Peyer's patch (tissue), 4 donors: ENCODE measurements around the gene WDR89. TPM values are rescaled to one million over a fixed set of nuclear protein-coding genes. Genes with fewer than 3 reads are reported as not detected.
"Not testable (repeated sequence)": the region's sequence is repeated elsewhere in the genome, so short reads cannot be mapped to it uniquely, and the experiment has no call there.

ENCODE experiments used
- DNase-seq, 3 donors: peaks; one replicate each; pipeline ENCODE4 v3.0.0-alpha.2; 2017 to 2019
- H3K27ac ChIP-seq, 4 donors: fragments of 200-600 bp; sonication (generic); one replicate each; pipeline ENCODE4 v1.5.1; 2016 to 2019
- H3K27me3 ChIP-seq, 2 donors: fragments of 200-600 bp; sonication (generic); one replicate each; pipeline ENCODE4 v1.5.1; 2019
- H3K36me3 ChIP-seq, 3 donors: fragments of 200-600 bp; sonication (generic); one replicate each; pipeline ENCODE4 v1.5.1; 2016 to 2019
- H3K4me1 ChIP-seq, 4 donors: fragments of 200-600 bp; sonication (generic); one replicate each; pipeline ENCODE4 v1.5.1; 2016 to 2019
- H3K4me3 ChIP-seq, 4 donors: fragments of 200-600 bp; sonication (generic); 1 replicate in 3 of 4; 2 replicates in 1 of 4; pipeline ENCODE4 v1.5.1; 2016 to 2019; ENCODE audit warnings: mild to moderate bottlenecking in 1 of 4
- H3K9me3 ChIP-seq, 4 donors: fragments of 200-600 bp; sonication (generic); one replicate each; pipeline ENCODE4 v1.5.1; 2016 to 2019; ENCODE audit warnings: mild to moderate bottlenecking in 1 of 4
- CTCF ChIP-seq, 6 experiments: fragments of 450-650 bp in 4 of 6; fragments of 200-600 bp in 2 of 6; sonication (generic) in 1 of 6; IDR thresholded peaks; one replicate each; pipeline ENCODE4 v1.5.1; 2017 to 2019; ENCODE audit warnings: antibody characterized with exemption in 6 of 6, mild to moderate bottlenecking in 3 of 6, moderate library complexity in 1 of 6
- POLR2A ChIP-seq, 2 donors: fragments of 450-650 bp; IDR thresholded peaks; one replicate each; pipeline ENCODE4 v1.5.1; 2017; ENCODE audit warnings: antibody characterized with exemption in 2 of 2, mild to moderate bottlenecking in 2 of 2, moderate library complexity in 2 of 2
- total RNA-seq, 4 donors: library from RNA; depleted of rRNA; stranded (reverse); fragments of >200 nt; gene quantifications; one replicate each; pipeline ENCODE4 v1.1.0, GENCODE V29; 2016

The WDR89 gene
- total RNA-seq, 4 donors from 2014 or later: 3.2 to 7.4 (median 5.6) TPM

- Histone ChIP-seq H3K4me1 (peaks cover 0 to 14% (median 2%) of the 10 kb centered on the region in 4 donors), H3K4me3 (peak overlapping the region; percentile 54 to 81 (median 68)), H3K9me3 (no peaks in the 10 kb centered on the region), H3K27me3 (no peaks in the 10 kb centered on the region), H3K27ac (peak overlapping the region; percentile 90 to 97 (median 96)), H3K36me3 (no peaks in the 10 kb centered on the region)
- DNase-seq: peak; percentile 66 to 93 (median 78)
- TF ChIP-seq POLR2A (IDR thresholded peaks at IDR 0.05): no peak
- TF ChIP-seq CTCF (IDR thresholded peaks at IDR 0.05): peak in 1 of 6 experiments; percentile 14
These were observed 549 bp upstream of the WDR89 start for GRCh38 chr14:63642229-63642611.

- TF ChIP-seq POLR2A (IDR thresholded peaks at IDR 0.05) (no peak), CTCF (IDR thresholded peaks at IDR 0.05) (no peak)
- H3K27me3 ChIP-seq: no peaks in the 10 kb centered on the region
- no peak overlapping the region for H3K4me3 ChIP-seq
- no peaks in the 10 kb centered on the region for H3K36me3 ChIP-seq
- no peak overlapping the region for H3K27ac ChIP-seq
- no peak for DNase-seq
- peaks cover 0 to 14% (median 2%) of the 10 kb centered on the region in 4 donors for H3K4me1 ChIP-seq
- no peaks in the 10 kb centered on the region for H3K9me3 ChIP-seq
These were observed 3.2 kb downstream of the WDR89 start for GRCh38 chr14:63638493-63638892.

GRCh38 chr14:63636094-63636635 lies 5.5 kb downstream of the WDR89 start:
- DNase-seq, H3K4me3 ChIP-seq, H3K36me3 ChIP-seq, H3K9me3 ChIP-seq, H3K27ac ChIP-seq, H3K4me1 ChIP-seq, H3K27me3 ChIP-seq: not testable (repeated sequence)

GRCh38 chr14:63633801-63634200 lies 7.9 kb downstream of the WDR89 start:
- Histone ChIP-seq H3K9me3 (no peaks in the 10 kb centered on the region), H3K4me1 (no peaks in the 10 kb centered on the region), H3K27me3 (no peaks in the 10 kb centered on the region), H3K36me3 (no peaks in the 10 kb centered on the region), H3K27ac (no peak overlapping the region), H3K4me3 (no peak overlapping the region)
- DNase-seq: no peak
- TF ChIP-seq CTCF (IDR thresholded peaks at IDR 0.05) (no peak), POLR2A (IDR thresholded peaks at IDR 0.05) (no peak)

DNA sequence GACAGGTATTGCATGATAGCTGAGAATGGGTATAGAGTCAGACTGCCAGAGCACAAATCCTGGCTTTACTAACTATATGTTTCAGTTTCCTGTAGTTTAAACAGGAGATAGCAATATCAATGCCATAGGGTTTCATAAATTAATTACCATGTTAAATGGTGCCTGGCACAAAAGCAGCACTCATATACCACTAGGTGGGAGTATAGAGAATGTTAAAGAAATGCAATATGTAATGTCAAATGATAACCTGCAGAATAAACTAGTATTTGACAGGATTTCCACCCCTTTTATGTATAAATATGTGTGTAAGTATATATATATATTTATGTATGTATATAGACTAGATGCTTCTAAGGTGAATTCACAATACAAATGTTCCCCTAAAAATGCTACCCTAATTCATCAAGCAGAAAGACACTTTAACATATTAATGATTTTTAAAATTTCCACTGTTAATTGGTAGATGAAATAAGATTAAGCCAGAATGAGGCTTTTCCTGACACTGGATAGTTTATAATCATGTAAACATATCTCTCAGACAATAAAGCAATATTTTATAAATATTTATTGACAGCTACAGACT lies 8.6 kb downstream of the WDR89 start:
- DNase-seq: no peak
- TF ChIP-seq CTCF (IDR thresholded peaks at IDR 0.05) (peak; percentile 40 to 71 (median 66)), POLR2A (IDR thresholded peaks at IDR 0.05) (no peak)
- no peaks in the 10 kb centered on the region for H3K4me1 ChIP-seq
- no peak overlapping the region for H3K4me3 ChIP-seq
- no peaks in the 10 kb centered on the region for H3K9me3 ChIP-seq
- no peaks in the 10 kb centered on the region for H3K36me3 ChIP-seq
- H3K27ac ChIP-seq: no peak overlapping the region
- no peaks in the 10 kb centered on the region for H3K27me3 ChIP-seq

GRCh38 chr14:63624701-63625100 lies 17.0 kb downstream of the WDR89 start:
- DNase-seq: no peak
- H3K27ac ChIP-seq: no peak overlapping the region
- no peaks in the 10 kb centered on the region for H3K4me1 ChIP-seq
- H3K9me3 ChIP-seq: no peaks in the 10 kb centered on the region
- no peak overlapping the region for H3K4me3 ChIP-seq
- H3K27me3 ChIP-seq: no peaks in the 10 kb centered on the region
- no peaks in the 10 kb centered on the region for H3K36me3 ChIP-seq
- TF ChIP-seq CTCF (IDR thresholded peaks at IDR 0.05) (no peak), POLR2A (IDR thresholded peaks at IDR 0.05) (no peak)
